Osteoblast (primary cell): ENCODE measurements around the gene CPSF4L. TPM values are rescaled to one million over a fixed set of nuclear protein-coding genes. Genes with fewer than 3 reads are reported as not detected.

Experiments
- DNase-seq: peaks from one replicate; pipeline ENCODE4 v3.0.0; 2011; ENCODE audit warnings: low spot score, mixed read lengths; ENCODE audit not compliant: insufficient read length; ENCODE audit errors: missing footprints
- H2AFZ ChIP-seq: 2 replicates; pipeline ENCODE4 v1.6.0; 2011; ENCODE audit warnings: mild to moderate bottlenecking, low read length
- H3K27ac ChIP-seq: 2 replicates; pipeline ENCODE4 v1.5.1; 2011; ENCODE audit warnings: mild to moderate bottlenecking, low read depth, low read length, moderate library complexity
- H3K27me3 ChIP-seq: 2 replicates; pipeline ENCODE4 v1.6.0; 2012; ENCODE audit warnings: mild to moderate bottlenecking, control low read depth, inconsistent platforms, low read length, moderate library complexity; ENCODE audit not compliant: insufficient read depth
- H3K36me3 ChIP-seq: 2 replicates; pipeline ENCODE4 v1.5.1; 2011; ENCODE audit warnings: mild to moderate bottlenecking, low read length, control low read depth, moderate library complexity; ENCODE audit not compliant: insufficient read depth
- H3K4me1 ChIP-seq: 2 replicates; pipeline ENCODE4 v1.5.1; 2011; ENCODE audit warnings: mild to moderate bottlenecking, low read length, control low read depth, moderate library complexity; ENCODE audit not compliant: insufficient read depth
- H3K4me2 ChIP-seq: 2 replicates; pipeline ENCODE4 v1.6.0; 2011; ENCODE audit warnings: mild to moderate bottlenecking, low read length; ENCODE audit not compliant: insufficient read depth
- H3K4me3 ChIP-seq: fragments of 200-600 bp; sonication (generic); 3 replicates; pipeline ENCODE4 v1.5.1; 2012; ENCODE audit warnings: mild to moderate bottlenecking, low read length, inconsistent platforms; ENCODE audit not compliant: insufficient read depth
- H3K79me2 ChIP-seq: 2 replicates; pipeline ENCODE4 v1.6.0; 2012; ENCODE audit warnings: mild to moderate bottlenecking, low read length, control low read depth, inconsistent platforms; ENCODE audit not compliant: insufficient read depth
- H3K9me3 ChIP-seq: 2 replicates; pipeline ENCODE4 v1.5.1; 2011; ENCODE audit warnings: low read depth, low read length, control low read depth
- H4K20me1 ChIP-seq: 2 replicates; pipeline ENCODE4 v1.6.0; 2012; ENCODE audit warnings: mild to moderate bottlenecking, low read length, control low read depth; ENCODE audit not compliant: insufficient read depth
- CTCF ChIP-seq: IDR thresholded peaks from 2 replicates; pipeline ENCODE4 v1.5.1; 2011; ENCODE audit warnings: mild to moderate bottlenecking, low read depth, low read length, moderate library complexity; ENCODE audit errors: extremely low read depth
- total RNA-seq: library from RNA; depleted of rRNA; stranded (reverse); fragments of >200 nt; gene quantifications from 2 replicates; pipeline ENCODE4 v1.2.3, GENCODE V29; 2012

CPSF4L gene
- total RNA-seq, 1 donor: not detected

GRCh38 chr17:73282629-73283028 lies 20.9 kb upstream of the CPSF4L start:
- H3K9me3 ChIP-seq: no peaks in the 10 kb centered on the region
- H3K79me2 ChIP-seq: peaks cover 25% of the 10 kb centered on the region
- TF ChIP-seq CTCF: no peak
- peaks cover 13% of the 10 kb centered on the region for H3K36me3 ChIP-seq
- H3K27ac ChIP-seq: no peak overlapping the region
- no peak overlapping the region for H3K4me2 ChIP-seq
- DNase-seq: peak; percentile 45
- H3K4me1 ChIP-seq: peaks cover 25% of the 10 kb centered on the region
- H4K20me1 ChIP-seq: peaks cover 28% of the 10 kb centered on the region
- no peaks in the 10 kb centered on the region for H3K27me3 ChIP-seq
- no peak overlapping the region for H3K4me3 ChIP-seq
- H2AFZ ChIP-seq: no peak overlapping the region

GRCh38 chr17:73281928-73282327 lies 20.2 kb upstream of the CPSF4L start:
- no peak overlapping the region for H3K27ac ChIP-seq
- H4K20me1 ChIP-seq: peaks cover 23% of the 10 kb centered on the region
- no peak for TF ChIP-seq CTCF
- DNase-seq: peak; percentile 65
- H3K27me3 ChIP-seq: no peaks in the 10 kb centered on the region
- H3K36me3 ChIP-seq: peaks cover 13% of the 10 kb centered on the region
- no peaks in the 10 kb centered on the region for H3K9me3 ChIP-seq
- H3K4me2 ChIP-seq: no peak overlapping the region
- no peak overlapping the region for H3K4me3 ChIP-seq
- peaks cover 18% of the 10 kb centered on the region for H3K79me2 ChIP-seq
- H3K4me1 ChIP-seq: peaks cover 20% of the 10 kb centered on the region
- no peak overlapping the region for H2AFZ ChIP-seq

- Histone ChIP-seq H3K4me1 (peaks cover 14% of the 10 kb centered on the region), H3K4me3 (no peak overlapping the region), H2AFZ (no peak overlapping the region), H3K36me3 (peaks cover 2% of the 10 kb centered on the region), H3K4me2 (no peak overlapping the region), H3K79me2 (peaks cover 6% of the 10 kb centered on the region), H3K9me3 (no peaks in the 10 kb centered on the region), H4K20me1 (peaks cover 9% of the 10 kb centered on the region), H3K27ac (no peak overlapping the region), H3K27me3 (no peaks in the 10 kb centered on the region)
- TF ChIP-seq CTCF: no peak
- no peak for DNase-seq
Measured at GRCh38 chr17:73280191-73280590, 18.5 kb upstream of the CPSF4L start.

DNA sequence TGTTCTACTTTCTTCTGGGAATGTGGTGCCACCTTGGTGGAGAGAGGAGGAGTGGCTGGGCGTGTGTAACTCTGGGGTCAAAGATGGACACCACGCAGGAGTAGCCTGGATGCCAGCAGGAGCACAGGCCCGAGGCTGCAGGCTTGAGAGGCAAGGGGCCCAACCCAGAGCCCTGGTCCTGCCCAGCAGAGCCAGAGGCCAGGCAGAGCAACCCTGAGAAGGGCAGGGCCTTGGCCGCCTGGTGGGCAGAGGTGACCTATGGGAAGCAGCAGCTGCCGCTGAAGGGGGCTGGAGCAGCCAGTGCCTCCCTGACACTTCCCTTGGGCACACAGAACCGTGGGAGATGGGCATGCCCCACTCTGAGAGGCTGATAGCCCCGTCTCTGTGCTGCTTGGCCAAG lies 18.0 kb upstream of the CPSF4L start:
- Histone ChIP-seq H3K27me3 (no peaks in the 10 kb centered on the region), H3K4me1 (peaks cover 14% of the 10 kb centered on the region), H3K4me2 (no peak overlapping the region), H4K20me1 (peaks cover 7% of the 10 kb centered on the region), H3K36me3 (no peaks in the 10 kb centered on the region), H3K27ac (no peak overlapping the region), H3K79me2 (peaks cover 2% of the 10 kb centered on the region), H3K4me3 (no peak overlapping the region), H2AFZ (no peak overlapping the region), H3K9me3 (no peaks in the 10 kb centered on the region)
- DNase-seq: peak; percentile 36
- TF ChIP-seq CTCF: no peak
